Stimulated activated CD4-positive, alpha-beta T cell treated with anti-CD3 and anti-CD28 coated beads, Interleukin-1b, Interleukin-23, amount 100 ng/mL, for 48 hours (primary cell): ENCODE results near the gene ATXN7L1.

ENCODE experiments used
- DNase-seq: peaks from one replicate; pipeline ENCODE4 v3.0.0-alpha.2; 2020

Gene ATXN7L1

DNA sequence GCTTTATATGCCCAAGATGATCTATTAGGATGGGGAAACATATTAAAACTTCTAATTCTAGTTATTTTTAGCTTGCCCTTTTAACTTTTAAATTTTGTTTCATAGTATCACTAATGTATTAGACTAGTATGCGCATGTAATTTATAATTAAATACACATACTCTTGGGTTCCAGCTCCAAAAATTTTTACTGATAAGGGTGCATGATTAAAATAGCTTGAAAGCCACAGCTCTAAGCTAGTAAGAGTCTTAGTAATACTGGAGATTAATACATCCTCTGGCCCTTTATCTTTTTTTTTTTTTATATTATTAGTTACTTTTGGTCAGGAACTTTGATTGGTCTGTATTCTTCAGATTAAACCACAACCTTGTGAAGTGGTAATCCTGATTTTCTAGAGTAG is 53.6 kb downstream of the ATXN7L1 start:
- no peak for DNase-seq

DNA sequence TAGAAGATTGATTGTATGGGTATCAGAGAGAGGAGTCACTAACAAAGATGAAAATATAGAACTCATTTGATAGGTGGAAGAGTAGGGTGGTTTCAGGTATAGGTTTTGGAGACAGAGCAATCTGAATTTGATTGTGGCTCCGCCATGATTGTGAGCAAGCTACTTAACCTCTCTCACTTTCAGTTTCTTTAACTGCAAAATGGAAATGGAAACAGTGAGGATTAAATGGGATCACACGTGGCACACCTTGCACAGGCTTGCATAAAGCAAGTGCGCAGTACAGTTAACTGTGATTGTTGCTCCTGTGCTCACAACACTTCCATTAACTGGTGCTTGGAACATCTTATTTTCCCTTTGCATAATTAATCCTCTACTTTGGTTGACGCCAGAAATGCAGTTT is 54.9 kb downstream of the ATXN7L1 start:
- DNase-seq = no peak

DNA sequence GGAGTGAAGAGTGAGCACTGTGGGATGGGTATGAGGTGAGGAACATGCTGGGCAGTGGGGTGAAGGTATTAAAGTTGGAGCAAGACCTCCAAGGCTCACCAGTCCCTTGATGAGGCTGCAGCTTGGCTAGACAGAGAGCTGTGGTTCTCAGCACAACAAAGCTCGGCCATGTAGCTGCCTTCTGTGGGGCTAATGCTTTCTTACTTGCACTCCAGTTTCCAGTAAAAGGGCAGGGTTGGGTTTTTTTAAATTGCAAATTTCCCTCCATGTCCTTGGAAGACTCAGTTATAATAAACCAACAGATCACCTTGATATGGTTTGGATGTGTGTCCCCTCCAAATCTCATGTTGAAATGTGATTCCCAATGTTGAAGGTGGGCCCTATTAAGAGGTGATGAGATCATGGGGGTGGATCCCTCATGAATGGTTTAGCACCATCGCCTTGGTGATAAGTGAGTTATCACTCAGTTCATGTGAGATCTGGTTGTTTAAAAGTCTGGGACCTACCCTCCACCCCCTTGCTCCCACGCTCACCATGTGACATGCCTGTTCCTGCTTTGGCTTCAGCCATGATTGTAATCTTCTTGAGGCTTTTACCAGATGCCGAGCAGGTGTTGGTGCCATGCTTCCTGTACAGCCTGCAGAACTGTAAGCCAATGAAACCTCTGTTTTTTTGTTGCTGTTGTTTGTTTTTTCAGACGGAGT is 55.9 kb downstream of the ATXN7L1 start:
- no peak for DNase-seq

DNA sequence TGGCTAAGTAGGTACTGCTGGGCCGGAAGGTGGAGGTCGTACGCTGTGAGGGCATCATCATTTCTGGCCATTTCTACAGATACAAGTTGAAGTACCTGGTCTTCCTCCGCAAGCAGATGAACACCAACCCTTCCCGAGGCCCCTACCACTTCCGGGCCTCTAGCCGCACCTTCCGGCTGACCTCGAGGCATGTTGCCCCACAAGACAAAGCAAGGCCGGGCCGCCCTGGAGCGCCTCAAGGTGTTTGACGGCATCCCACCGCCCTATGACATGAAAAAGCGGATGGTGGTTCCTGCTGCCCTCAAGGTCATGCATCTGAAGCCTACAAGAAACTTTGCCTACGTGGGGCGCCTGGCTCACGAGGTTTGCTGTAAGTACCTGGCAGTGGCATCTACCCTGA is 56.8 kb downstream of the ATXN7L1 start:
- DNase-seq = no peak

DNA sequence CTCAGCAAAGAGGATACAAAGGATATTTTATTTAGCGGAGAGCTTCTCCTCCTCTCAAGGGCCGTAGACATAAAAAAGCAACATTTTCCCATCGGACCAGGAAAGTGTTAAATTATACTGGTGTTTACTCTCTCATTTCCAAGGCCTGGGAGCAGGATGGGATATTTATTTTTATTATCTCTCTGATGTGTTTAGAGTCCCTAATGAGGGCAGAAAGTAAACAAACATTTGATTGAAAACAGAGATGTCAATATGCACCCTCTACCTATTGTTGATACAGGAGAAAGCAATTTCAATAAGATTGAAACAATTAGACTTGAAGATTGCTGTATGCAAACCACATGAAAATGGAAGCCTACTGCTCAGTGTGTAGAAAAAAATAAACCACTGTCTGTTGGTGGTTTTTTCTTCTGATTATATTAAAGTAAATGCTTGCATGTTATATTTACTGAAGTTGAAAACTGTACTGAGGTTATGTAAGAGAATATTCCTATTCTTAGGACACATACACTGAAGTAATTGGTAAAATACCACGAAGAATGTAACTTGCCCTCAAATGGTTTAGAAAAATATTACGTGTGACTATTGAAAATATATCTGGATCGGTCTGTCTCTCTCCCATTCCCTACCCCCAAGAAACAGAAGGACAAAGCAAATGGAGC is 59.3 kb downstream of the ATXN7L1 start:
- DNase-seq = no peak

DNA sequence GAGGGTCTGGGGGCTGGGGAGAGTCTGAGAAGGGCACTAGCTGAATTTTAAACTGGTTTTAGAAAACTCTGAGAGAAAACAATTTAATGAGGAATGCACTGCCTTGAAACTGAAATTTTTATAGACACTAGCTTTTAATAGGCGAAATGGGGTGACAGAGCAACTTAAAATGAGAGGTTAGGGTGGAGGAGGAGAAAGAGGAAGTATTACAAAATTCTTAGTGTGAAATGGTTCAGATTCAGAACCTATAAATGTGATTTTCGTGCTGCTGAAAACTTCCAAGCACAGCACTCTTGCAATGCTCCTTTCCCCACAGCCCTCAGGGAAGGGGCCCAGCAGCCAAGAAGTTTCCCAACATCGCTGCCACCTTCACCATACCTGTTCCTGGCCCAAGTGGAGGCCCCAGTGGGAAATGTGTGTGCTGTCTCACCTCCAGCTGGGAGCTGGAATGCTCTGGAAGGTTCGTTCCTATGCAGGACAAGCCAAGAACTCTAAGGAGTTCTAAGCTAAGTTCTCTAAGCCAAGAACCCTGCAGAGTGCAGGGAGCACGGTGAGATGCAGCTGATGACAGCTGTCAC is 60.0 kb downstream of the ATXN7L1 start:
- DNase-seq = no peak

DNA sequence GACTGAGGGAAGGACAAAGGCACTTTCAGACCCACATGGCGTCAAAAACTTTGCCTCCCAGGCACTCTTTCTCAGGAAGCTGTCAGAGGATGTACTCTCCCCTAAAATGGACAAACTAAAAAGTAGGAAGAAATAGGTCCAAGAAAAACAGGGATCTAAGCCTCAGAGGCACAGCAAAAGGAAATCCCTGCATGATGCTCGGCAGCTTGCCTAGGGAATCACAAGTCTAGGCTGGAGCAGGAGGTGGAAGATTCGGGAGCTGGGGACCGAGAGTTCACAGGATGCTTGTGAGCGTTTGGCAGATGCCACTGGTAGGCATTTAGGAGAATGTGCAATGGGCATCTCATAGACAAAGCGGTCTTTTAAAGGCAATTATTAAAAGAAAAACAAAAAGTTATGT is 60.8 kb downstream of the ATXN7L1 start:
- DNase-seq = no peak

DNA sequence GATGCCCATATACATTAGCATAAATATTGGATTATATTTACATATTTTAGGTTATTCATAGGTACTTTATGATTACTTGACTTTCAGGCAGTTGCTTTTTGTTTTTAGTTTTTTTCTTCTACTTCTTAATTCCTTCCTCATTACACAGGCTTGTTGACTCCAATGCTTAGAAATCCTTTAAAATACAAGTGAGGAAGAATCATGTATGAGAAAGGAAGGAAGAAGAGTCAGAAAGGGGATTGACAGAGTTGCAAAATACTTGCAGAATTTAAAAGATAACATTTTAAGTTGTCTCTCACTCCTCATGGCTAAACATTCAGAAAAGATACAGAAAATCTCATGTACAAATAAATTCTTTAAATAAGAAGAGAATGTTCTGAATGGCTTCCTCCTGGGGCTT is 61.9 kb downstream of the ATXN7L1 start:
- DNase-seq = no peak

DNA sequence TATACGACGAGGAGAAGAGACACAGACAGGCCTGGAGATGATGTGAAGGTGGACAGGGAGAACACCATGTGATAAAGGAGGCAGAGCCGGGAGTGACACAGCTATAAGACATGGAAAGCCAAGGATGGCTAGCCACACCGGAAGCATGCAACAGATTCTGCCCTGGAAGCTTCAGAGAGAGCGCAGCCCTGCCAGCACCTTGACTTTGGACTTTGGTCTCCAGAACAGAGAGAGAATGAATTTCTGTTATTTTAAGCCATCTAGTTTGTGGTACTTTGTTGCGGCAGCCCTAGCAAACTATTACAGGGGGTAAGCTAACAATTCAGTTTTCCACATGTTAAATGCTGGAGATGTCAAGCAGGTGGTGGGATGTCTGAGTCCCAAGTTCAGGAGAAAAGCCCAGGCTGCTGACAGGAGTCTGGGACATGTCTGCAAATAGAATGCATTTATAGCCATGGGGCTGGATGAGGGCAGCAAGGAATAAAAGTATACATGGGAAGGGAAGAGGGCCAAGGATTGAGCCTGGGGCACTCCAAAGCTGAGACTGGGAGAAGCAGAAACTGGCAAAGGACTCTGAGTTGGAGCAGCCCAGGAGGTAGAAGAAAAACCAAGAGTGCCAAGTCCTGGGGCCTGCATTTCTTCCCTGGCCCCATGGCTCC is 65.1 kb downstream of the ATXN7L1 start:
- no peak for DNase-seq

DNA sequence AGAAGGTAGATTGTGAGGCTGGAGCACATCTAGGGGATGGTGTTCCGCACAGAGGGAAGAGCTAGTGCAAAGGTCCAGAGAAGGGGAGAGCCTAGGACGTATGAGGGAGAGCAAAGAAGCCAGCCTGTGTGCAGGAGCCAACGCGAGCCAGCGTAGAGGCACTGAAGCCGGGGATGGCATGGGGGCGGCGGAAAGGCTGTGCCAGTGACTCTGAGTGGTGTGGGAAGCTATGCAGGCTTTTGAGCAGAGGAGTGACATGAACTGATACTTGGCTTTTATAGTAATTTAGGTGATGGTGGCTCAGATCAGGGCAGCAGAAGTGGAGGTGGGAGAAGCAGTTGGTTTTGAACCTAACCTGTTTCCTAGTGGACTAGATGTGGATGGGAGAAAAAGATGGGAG is 65.8 kb downstream of the ATXN7L1 start:
- DNase-seq = peak; percentile 41

DNA sequence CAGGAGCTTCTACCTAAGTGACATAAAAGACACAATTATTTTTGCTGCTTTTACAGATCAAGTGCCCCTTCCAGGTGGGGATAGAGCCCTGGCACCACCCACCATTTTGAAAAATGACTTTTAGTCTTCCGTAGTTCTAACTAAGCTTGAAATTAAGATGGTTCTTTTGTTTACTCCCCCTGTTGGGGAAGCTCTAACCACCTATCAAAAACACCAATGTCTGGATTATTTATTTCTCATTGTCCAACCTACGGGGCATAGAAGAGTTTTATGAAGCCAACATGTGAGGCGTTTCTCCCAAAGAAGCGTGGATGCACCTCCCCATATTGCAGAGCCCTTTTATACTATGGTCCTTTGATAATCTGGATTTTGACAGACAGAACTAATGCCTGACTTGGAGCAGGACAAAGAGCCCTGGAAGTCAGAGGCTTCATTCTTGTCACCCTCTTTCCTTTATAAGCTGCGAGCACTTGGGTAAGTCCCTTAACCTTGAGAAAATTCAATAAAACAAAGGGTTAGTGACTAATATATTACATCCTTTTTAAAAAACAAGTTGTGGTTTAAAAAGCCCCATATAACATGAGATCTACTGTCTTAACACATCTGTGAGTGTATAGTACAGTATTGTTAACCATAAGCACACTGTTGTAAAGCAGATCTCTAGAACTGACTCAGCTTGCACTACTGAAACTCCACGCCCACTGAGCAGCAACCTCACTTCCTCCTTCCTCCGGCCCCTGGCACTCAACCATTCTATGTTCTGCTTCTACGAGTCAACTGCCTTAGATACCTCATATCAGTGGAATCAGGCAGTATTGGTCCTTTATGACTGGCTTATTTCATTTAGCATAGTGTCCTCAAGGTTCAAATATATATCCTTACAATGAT is 67.5 kb downstream of the ATXN7L1 start:
- peak; percentile 93 for DNase-seq

DNA sequence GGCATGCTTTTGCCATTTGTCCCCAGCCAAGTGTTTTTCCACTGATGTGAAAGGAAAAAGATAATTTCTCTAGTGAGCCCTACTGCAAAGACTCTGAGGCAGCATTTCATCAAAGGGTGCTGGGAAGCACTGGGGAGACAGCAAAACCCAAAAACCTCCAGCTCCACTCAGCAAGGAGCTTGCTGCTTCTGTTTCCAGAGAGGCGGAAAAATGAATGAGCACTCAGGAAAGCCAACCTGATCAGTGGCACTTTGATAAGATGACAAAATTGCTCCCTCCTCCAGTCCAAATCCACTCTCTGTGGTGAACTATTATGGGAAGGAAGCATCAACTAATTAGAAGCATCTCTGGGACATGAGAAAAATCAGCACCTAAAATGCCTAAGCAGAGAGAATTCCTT is 68.2 kb downstream of the ATXN7L1 start:
- DNase-seq = no peak

DNA sequence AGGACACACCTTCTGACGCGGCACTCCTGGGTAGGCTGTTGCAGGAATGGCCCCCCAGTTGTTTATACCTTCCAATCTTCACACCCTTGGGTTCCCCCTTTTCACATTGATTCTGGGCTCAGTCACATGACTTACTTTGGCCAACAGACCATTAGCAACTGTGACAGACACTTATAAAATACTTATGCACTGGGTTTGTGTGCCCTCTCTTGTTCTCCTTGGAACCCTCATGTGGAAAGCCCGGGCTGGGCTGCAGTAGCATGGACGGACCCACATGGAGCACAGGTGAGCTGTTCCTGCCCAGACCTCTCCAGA is 69.0 kb downstream of the ATXN7L1 start:
- DNase-seq = no peak

DNA sequence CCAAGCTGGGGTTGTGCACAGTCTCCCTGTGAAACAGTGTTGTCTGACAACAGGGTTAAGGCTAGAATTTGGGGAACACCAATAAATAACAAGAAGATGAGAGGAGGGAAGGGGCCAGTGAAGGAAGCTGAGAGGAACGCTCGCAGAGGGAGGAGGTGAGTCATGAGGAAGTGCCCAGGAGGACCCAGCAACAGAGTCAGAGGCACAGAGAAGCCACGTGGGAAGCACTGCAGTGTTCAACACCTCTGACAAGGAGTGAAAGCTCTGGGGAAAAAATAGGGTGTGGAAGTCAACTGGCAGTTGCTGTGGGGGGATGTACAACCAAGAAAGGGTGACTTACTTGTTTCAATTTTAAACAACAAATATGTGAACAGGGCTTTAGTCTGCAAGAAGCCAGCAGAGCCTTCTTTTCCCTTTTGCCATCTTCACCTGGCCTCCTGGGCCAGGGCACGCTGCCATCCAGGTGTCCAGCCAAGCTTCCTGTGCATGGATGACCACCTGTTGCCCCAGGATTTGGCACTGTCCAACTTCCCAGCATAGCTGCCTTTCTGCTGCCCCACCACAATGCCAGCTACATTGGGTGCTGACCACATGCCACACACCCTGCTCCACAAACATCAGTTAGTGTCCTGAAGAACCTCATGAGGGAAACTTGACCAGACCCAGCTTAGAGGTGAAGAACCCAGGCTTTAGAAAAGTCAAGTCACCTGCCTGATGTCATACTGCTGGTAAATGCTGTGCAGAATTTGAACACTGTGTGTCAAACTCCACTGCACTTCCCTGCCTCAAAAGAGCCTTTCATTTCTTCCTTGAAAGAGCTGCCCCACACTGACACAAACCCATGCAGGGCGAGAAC is 69.6 kb downstream of the ATXN7L1 start:
- peak; percentile 84 for DNase-seq

DNA sequence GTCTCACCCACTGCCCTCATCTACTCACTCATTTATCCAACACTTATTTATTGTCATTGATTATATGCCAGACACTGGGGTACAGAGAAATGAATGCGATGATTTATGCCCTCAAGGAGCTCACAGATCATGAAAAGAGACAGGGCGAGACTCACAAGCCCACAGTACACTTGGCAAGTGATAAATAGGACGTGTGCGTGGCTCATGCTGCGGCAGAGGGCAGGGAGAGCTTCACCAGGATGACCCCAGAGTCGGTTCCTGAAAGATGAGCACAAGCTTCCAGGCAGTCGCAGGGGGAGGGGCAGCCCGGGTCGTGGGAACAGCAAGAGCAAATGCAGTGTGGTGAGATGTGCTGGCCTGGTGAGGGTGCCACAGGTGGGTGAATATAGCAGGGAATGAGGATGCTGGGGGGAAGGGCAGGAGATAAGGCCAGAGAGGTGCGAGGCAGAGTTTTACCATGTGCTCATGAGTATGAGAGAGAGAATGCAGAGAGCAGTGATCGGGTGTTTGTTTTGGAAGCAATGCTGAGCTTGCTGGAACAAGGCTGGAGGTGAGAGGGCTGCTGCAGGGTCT is 70.9 kb downstream of the ATXN7L1 start:
- DNase-seq = no peak

DNA sequence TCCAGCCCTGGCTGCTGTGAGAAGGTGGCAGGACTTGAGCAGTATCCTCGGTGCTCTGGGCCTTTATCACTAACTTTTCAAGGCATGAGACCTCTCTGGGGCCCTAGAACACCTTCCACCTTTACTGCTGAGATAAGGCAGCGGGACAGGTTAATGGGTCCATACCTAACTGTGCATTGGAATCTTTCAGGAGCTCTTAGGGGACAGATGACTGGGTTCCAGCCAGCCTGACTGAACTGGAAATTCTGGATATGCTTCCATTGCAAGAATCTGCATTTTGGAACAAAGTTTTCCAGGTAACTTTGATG is 73.0 kb downstream of the ATXN7L1 start:
- DNase-seq = no peak

DNA sequence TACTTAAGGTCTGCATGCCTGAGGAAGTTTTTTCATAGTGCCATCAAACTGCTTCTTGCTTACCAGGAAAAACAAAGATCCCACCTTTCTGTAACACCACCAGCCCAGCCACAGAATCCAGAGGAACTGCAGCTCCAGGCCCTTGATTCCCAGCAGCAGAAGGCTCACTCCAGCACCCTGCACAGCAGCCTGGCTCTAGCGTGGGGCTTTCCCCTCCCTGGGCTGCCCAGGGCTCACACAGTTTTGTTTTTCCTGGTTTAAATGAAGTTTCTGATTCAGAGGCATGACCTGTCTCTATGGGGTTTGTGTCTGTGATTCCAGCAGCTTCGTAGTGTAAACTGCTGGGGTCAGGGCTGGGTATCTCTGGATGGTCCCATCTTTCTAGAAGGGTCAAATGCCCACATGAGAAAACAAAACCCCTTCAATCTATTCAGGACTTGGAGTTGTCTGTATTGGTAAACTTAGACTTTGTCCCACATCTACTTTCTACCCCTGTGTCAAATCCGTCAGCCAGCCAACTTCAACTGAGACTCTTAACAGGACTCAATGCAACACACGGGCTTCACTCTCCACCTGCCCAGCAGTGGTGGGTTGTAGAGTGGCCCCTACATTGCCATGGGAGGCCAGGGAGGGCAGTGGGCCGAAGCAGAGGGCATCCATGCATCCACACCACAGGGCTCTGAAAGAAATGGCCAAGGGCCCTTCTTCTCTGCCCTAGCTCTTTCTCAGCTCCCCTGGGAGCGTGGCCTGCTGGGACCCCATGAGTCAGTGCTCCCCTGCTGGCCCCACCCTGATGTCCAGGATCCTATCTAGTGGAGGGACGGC is 73.6 kb downstream of the ATXN7L1 start:
- no peak for DNase-seq

DNA sequence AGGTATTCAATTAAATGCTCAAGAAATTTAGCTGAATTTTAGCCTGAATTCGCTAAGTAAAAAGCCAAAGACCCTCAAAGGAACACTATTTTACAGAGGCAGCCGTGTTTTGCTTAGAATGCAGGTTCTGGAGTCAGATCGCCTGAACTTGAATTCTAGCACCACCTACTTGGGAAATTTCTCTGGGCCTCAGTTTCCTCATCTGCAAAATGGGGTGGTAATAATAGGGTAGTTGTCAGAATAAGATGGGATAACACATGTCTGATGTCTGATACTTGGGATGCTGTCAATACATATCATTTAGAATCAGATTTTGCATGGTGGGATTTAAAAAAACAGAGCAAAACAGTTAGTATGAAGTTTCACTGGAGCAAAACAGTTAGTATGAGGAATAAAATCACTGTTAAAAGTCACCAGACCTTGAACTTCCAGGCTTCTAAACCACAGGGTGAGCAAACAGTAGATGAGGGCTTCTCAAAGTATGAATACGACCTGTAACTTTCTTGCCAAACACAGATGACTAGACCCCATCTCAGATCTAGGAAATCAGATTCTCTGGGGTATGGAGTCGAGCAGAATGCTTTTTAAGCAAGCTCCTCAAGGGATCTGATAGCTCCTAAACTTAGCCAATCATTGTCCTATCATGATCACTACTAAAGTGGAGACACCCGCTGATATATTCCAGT is 75.4 kb downstream of the ATXN7L1 start:
- no peak for DNase-seq

DNA sequence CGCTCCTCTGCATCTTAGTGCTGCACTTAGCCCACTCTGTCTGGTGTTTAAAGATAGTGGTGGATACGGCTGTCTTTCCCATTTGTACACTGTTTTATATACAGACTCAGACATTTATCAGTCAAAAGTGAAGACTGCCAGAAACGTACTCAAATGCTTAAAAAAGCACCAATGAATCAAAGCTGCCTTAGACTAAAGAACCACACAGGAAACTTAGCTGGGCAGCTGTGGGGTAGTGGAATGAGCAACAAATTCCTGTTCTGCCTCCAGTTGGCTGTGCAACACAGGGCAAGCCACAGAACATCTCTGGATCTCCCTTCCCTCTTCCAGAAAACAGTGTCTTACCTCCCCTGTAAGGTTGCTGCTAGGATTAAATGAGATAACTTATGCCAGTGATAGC is 76.0 kb downstream of the ATXN7L1 start:
- peak; percentile 39 for DNase-seq

DNA sequence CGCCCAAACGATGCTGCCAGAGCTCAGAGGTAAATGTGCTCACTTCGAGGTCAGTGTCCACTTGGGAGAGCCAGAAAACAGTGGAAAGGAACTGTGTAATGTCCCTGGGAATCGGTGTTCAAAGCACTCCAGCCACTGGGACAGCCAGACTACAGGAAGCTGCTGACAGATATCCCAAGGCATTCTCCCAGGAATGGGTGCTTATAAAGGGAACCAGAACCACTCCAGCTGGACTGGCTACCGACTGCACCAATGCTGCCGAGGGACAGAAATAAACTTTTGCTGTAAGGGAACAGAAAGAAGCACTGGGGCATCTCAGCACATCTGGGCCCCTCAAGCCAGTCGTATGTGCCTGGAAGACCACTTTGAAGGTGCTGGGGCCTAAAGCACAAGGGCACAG is 76.7 kb downstream of the ATXN7L1 start:
- DNase-seq = no peak
